IMR-90 (cell line): Measurements from ENCODE around the gene RAP1A. TPM values are rescaled to one million over a fixed set of nuclear protein-coding genes. Genes with fewer than 3 reads are reported as not detected.

ENCODE experiments used
- ATAC-seq: fragments of 200-7000 bp; cut with Tn5 transposase; 2 replicates; pipeline ENCODE4 v1.9.1; 2020; ENCODE audit warnings: low read depth, mild to moderate bottlenecking, moderate library complexity
- BruUV-seq: library from RNA; stranded (reverse); fragments of 400-500 nt; replicated peaks from 2 replicates; lab custom pipeline; 2021; lab: Mats Ljungman, UMichigan
- CTCF ChIA-PET: fragments of 300-600 bp; formaldehyde crosslinking; extraction: SDS; loops from one replicate; lab custom pipeline; 2021; ENCODE audit warnings: antibody characterized with exemption; lab: Yijun Ruan, JAX
- POLR2A ChIA-PET: fragments of 300-600 bp; sonication (Branson Sonifier 250); formaldehyde crosslinking; loops from one replicate; lab custom pipeline; 2022; ENCODE audit warnings: antibody characterized with exemption; ENCODE audit not compliant: unreplicated experiment; lab: Charles Lee
- DNase-seq: peaks from one replicate; pipeline ENCODE4 v3.0.0; 2013
- H2AFZ ChIP-seq: replicated peaks from 2 replicates; pipeline ENCODE3; 2013; ENCODE audit warnings: low read length, mild to moderate bottlenecking; ENCODE audit not compliant: poor library complexity
- H2AK5ac ChIP-seq: 2 replicates; pipeline ENCODE4 v1.6.1; 2013; ENCODE audit warnings: low read depth, low read length, inconsistent platforms
- H2AK9ac ChIP-seq: replicated peaks from 2 replicates; pipeline ENCODE3; 2013; ENCODE audit warnings: mild to moderate bottlenecking, low read depth, low read length, moderate library complexity; ENCODE audit not compliant: poor library complexity
- H2BK120ac ChIP-seq: 2 replicates; pipeline ENCODE4 v1.6.1; 2013; ENCODE audit warnings: low read depth, low read length, inconsistent platforms
- H2BK15ac ChIP-seq: 3 replicates; pipeline ENCODE4 v1.6.1; 2013; ENCODE audit warnings: low read depth, low read length, inconsistent platforms
- H2BK20ac ChIP-seq: 2 replicates; pipeline ENCODE4 v1.6.1; 2013; ENCODE audit warnings: low read depth, mild to moderate bottlenecking, inconsistent platforms, low read length, moderate library complexity
- H2BK5ac ChIP-seq: 2 replicates; pipeline ENCODE4 v1.6.1; 2013; ENCODE audit warnings: mild to moderate bottlenecking, low read depth, low read length, inconsistent platforms; ENCODE audit not compliant: poor library complexity, severe bottlenecking
- H3K14ac ChIP-seq: replicated peaks from 2 replicates; pipeline ENCODE4 v1.6.1; 2013; ENCODE audit warnings: low read depth, low read length, inconsistent platforms
- H3K18ac ChIP-seq: 2 replicates; pipeline ENCODE4 v1.6.1; 2013; ENCODE audit warnings: low read depth, low read length, control low read depth
- H3K23ac ChIP-seq: 2 replicates; pipeline ENCODE4 v1.6.1; 2013; ENCODE audit warnings: low read depth, low read length, inconsistent platforms
- H3K27ac ChIP-seq: 2 replicates; pipeline ENCODE4 v1.5.1; 2013; ENCODE audit warnings: mild to moderate bottlenecking, control low read depth, low read length; ENCODE audit not compliant: insufficient read depth
- H3K27me3 ChIP-seq: 2 replicates; pipeline ENCODE4 v1.6.1; 2013; ENCODE audit warnings: low read length; ENCODE audit not compliant: control insufficient read depth, insufficient read depth
- H3K36me3 ChIP-seq: 2 replicates; pipeline ENCODE4 v1.6.1; 2013; ENCODE audit warnings: low read length, mixed read lengths; ENCODE audit not compliant: control insufficient read depth, insufficient read depth
- H3K4ac ChIP-seq: 2 replicates; pipeline ENCODE4 v1.6.1; 2013; ENCODE audit warnings: low read depth, low read length, inconsistent platforms
- H3K4me1 ChIP-seq: 2 replicates; pipeline ENCODE4 v1.6.1; 2013; ENCODE audit warnings: low read length, mixed read lengths; ENCODE audit not compliant: control insufficient read depth, insufficient read depth
- H3K4me2 ChIP-seq: 2 replicates; pipeline ENCODE4 v1.6.1; 2013; ENCODE audit warnings: low read depth, mild to moderate bottlenecking, control low read depth, low read length, moderate library complexity
- H3K4me3 ChIP-seq: 2 replicates; pipeline ENCODE4 v1.5.1; 2013; ENCODE audit warnings: low read depth, mild to moderate bottlenecking, control low read depth, low read length, moderate library complexity; ENCODE audit not compliant: insufficient read depth
- H3K56ac ChIP-seq: 2 replicates; pipeline ENCODE4 v1.6.1; 2013; ENCODE audit warnings: low read length, inconsistent platforms; ENCODE audit not compliant: insufficient read depth; ENCODE audit errors: extremely low read depth
- H3K79me1 ChIP-seq, 2 experiments: 2 replicates each; pipeline ENCODE4 v1.6.1; 2013; ENCODE audit warnings: low read length in 2 of 2, inconsistent platforms in 1 of 2, low read depth in 1 of 2
- H3K9ac ChIP-seq: 2 replicates; pipeline ENCODE4 v1.6.1; 2013; ENCODE audit warnings: low read depth, low read length, control low read depth
- H3K9me1 ChIP-seq: 2 replicates; pipeline ENCODE4 v1.6.1; 2013; ENCODE audit warnings: low read length, inconsistent platforms; ENCODE audit not compliant: insufficient read depth
- H3K9me3 ChIP-seq: 2 replicates; pipeline ENCODE4 v1.6.1; 2013; ENCODE audit warnings: low read length; ENCODE audit not compliant: control insufficient read depth, insufficient read depth
- H4K20me1 ChIP-seq: 2 replicates; pipeline ENCODE4 v1.6.1; 2013; ENCODE audit warnings: low read length, inconsistent platforms; ENCODE audit not compliant: insufficient read depth
- H4K5ac ChIP-seq: 2 replicates; pipeline ENCODE4 v1.6.1; 2013; ENCODE audit warnings: mild to moderate bottlenecking, low read depth, low read length, control low read depth
- H4K8ac ChIP-seq, 2 experiments: 2 replicates each; pipeline ENCODE4 v1.6.1; 2013; ENCODE audit warnings: low read depth in 2 of 2, low read length in 2 of 2, control low read depth in 1 of 2, inconsistent platforms in 1 of 2
- H4K91ac ChIP-seq: 2 replicates; pipeline ENCODE4 v1.6.1; 2013; ENCODE audit warnings: low read depth, low read length, inconsistent platforms; ENCODE audit not compliant: insufficient read depth
- BHLHE40 ChIP-seq: fragments of 150-350 bp; IDR thresholded peaks from 2 replicates; pipeline ENCODE4 v1.6.1; 2016; ENCODE audit warnings: mild to moderate bottlenecking, low read depth, low read length
- ELK1 ChIP-seq: fragments of 150-350 bp; IDR thresholded peaks from 2 replicates; pipeline ENCODE4 v1.6.1; 2016; ENCODE audit warnings: low read depth, mild to moderate bottlenecking, low read length, moderate library complexity, borderline replicate concordance
- FOS ChIP-seq: fragments of 150-350 bp; IDR thresholded peaks from 2 replicates; pipeline ENCODE4 v1.6.1; 2016; ENCODE audit warnings: low read depth, low read length
- MAFK ChIP-seq: IDR thresholded peaks from 2 replicates; pipeline ENCODE4 v1.6.1; 2012; ENCODE audit warnings: low read depth, low read length, improper control_type of control experiment
- MAZ ChIP-seq: IDR thresholded peaks from 2 replicates; pipeline ENCODE4 v1.6.1; 2012; ENCODE audit warnings: low read depth, mild to moderate bottlenecking, low read length, improper control_type of control experiment, moderate library complexity, borderline replicate concordance
- MXI1 ChIP-seq: IDR thresholded peaks from 2 replicates; pipeline ENCODE4 v1.6.1; 2012; ENCODE audit warnings: low read depth, mild to moderate bottlenecking, low read length, moderate library complexity, borderline replicate concordance
- NFE2L2 ChIP-seq: fragments of 150-350 bp; IDR thresholded peaks from 2 replicates; pipeline ENCODE4 v1.6.1; 2016; ENCODE audit warnings: low read depth, mild to moderate bottlenecking, low read length
- POLR2A ChIP-seq: IDR thresholded peaks from 2 replicates; pipeline ENCODE4 v1.6.1; 2012; ENCODE audit warnings: mild to moderate bottlenecking, low read depth, low read length
- RAD21 ChIP-seq: IDR thresholded peaks from 2 replicates; pipeline ENCODE4 v1.6.1; 2012; ENCODE audit warnings: low read length, improper control_type of control experiment
- RCOR1 ChIP-seq: IDR thresholded peaks from 2 replicates; pipeline ENCODE4 v1.6.1; 2012; ENCODE audit warnings: mild to moderate bottlenecking, low read length, improper control_type of control experiment; ENCODE audit not compliant: insufficient replicate concordance
- SMC3 ChIP-seq: fragments of 150-350 bp; IDR thresholded peaks from 2 replicates; pipeline ENCODE4 v1.6.1; 2016; ENCODE audit warnings: low read depth, mild to moderate bottlenecking, antibody characterized with exemption, low read length, moderate library complexity
- WGBS, 2 experiments: methylation state at CpG; one replicate each; pipeline versions ENCODE4 v1.1.5 to v1.1.7; 2013; ENCODE audit warnings: missing lambda C conversion rate in 2 of 2; ENCODE audit not compliant: insufficient read length in 1 of 2; ENCODE audit errors: extremely low coverage in 2 of 2; 5-methylcytosine and 5-hydroxymethylcytosine counted together
- dilution Hi-C: fragments of 300-500 bp; cut with HindIII; formaldehyde crosslinking; loops from one replicate; pipeline ENCODE4 v1.14.3; 2018; ENCODE audit warnings: low sequenced_read_pairs; ENCODE audit not compliant: unreplicated experiment
- in situ Hi-C: fragments of 300-500 bp; cut with MboI; formaldehyde crosslinking; loops from 3 replicates; pipeline ENCODE4 v1.14.3; 2019; ENCODE audit warnings: low sequenced_read_pairs, inconsistent platforms, mixed read lengths
- intact Hi-C: fragments of 100-400 bp; cut with micrococcal nuclease; formaldehyde crosslinking; loops from 2 replicates; pipeline ENCODE4 v1.10.0; 2022
- polyA plus RNA-seq, 3 experiments: library from polyadenylated mRNA; depleted of rRNA; stranded (reverse); fragments of >200 nt; gene quantifications; 2 replicates each; pipeline ENCODE4 v1.2.3, GENCODE V29; 2012; ENCODE audit warnings: low replicate concordance in 1 of 3
- total RNA-seq: library from RNA; depleted of rRNA; stranded (reverse); fragments of >200 nt; gene quantifications from 2 replicates; pipeline ENCODE4 v1.2.3, GENCODE V29; 2012

Gene RAP1A
- total and polyA plus RNA-seq, 2 of the 4 experiments (the other 2 are of a cell fraction) = 18.1 to 43.6 TPM

- Histone ChIP-seq H3K27ac (no peak overlapping the region), H3K23ac (no peak overlapping the region), H3K27me3 (no peaks in the 10 kb centered on the region), H2BK5ac (no peak overlapping the region), H4K8ac (no peak overlapping the region), H2BK20ac (no peak overlapping the region), H3K9me3 (no peaks in the 10 kb centered on the region), H4K20me1 (peaks cover 25% of the 10 kb centered on the region), H3K79me1 (peaks cover 15 to 53% of the 10 kb centered on the region in 2 experiments), H4K5ac (no peak overlapping the region), H3K18ac (no peak overlapping the region), H3K4me2 (no peak overlapping the region), H3K36me3 (no peaks in the 10 kb centered on the region), H2BK120ac (no peak overlapping the region), H3K9me1 (peaks cover 6% of the 10 kb centered on the region; the same call in 1 of the 2 replicates), H2AK5ac (no peak overlapping the region), H3K4ac (no peak overlapping the region), H2AK9ac (no peak overlapping the region), H3K4me1 (peaks cover 2% of the 10 kb centered on the region; the same call in 1 of the 2 replicates), H4K91ac (no peak overlapping the region), H3K56ac (no peak overlapping the region), H2BK15ac (no peak overlapping the region), H3K4me3 (no peak overlapping the region), H2AFZ (no peak overlapping the region), H3K9ac (no peak overlapping the region), H3K14ac (no peak overlapping the region)
- in situ Hi-C loops = no loop called here
- intact Hi-C loops = no loop called here
- dilution Hi-C loops = no loop called here
- DNase-seq (no peak), ATAC-seq (no peak)
- no peak for TF ChIP-seq SMC3
- no peak for TF ChIP-seq RCOR1
- TF ChIP-seq BHLHE40 = no peak
- TF ChIP-seq ELK1 = no peak
- no peak for TF ChIP-seq FOS
- TF ChIP-seq NFE2L2 = no peak
- no peak for TF ChIP-seq MXI1
- no peak for TF ChIP-seq MAFK
- TF ChIP-seq RAD21 = no peak
- no peak for TF ChIP-seq MAZ
- no peak for TF ChIP-seq POLR2A
- ChIA-PET POLR2A (no interaction called here), CTCF (no interaction called here)
- WGBS, 2 experiments = no CpG with 5 or more reads among the region's 1 CpG
- TSS peak; percentile 3 for BruUV-seq
Measured at GRCh38 chr1:111653709-111654108, 34.1 kb downstream of the RAP1A start.
